Mammary epithelial cell (primary cell): ENCODE data around the gene WBP2.

Experiments used
- CTCF ChIP-seq, 2 donors: IDR thresholded peaks in 1 of 2; conservative IDR thresholded peaks in 1 of 2; 2 replicates each; pipeline ENCODE4 v1.5.1; 2011 to 2012; ENCODE audit warnings: inconsistent platforms in 2 of 2, low read length in 2 of 2, mild to moderate bottlenecking in 2 of 2, control low read depth in 1 of 2, low read depth in 1 of 2; ENCODE audit not compliant: insufficient read depth in 1 of 2; ENCODE audit errors: extremely low read depth in 1 of 2
- EZH2 ChIP-seq: IDR thresholded peaks from 2 replicates; pipeline ENCODE4 v1.6.1; 2012; ENCODE audit warnings: low read length, inconsistent platforms, borderline replicate concordance

GRCh38 chr17:75840799-75841164 lies 14.4 kb downstream of the WBP2 start:
- no peak for TF ChIP-seq EZH2
- no peak for TF ChIP-seq CTCF (conservative IDR thresholded peaks at IDR 0.05 in 1 of 2, IDR thresholded peaks at IDR 0.05 in 1 of 2; ENCODE audit: extremely low read depth in 1 of 2, insufficient read depth in 1 of 2, low read depth in 1 of 2, low read length in 2 of 2)
